AG09309 (cell line): Measurements from ENCODE around the gene BICD2.
A peak's percentile ranks its signal among the peaks of the same experiment; 100 is the strongest.
"Not testable (repeated sequence)": the region's sequence is repeated elsewhere in the genome, so short reads cannot be mapped to it uniquely, and the experiment has no call there.

ENCODE experiments used
- DNase-seq: peaks from one replicate; pipeline ENCODE4 v3.0.0-alpha.2; 2010; ENCODE audit warnings: low read depth
- H3K4me3 ChIP-seq: 2 replicates; pipeline ENCODE4 v1.5.1; 2011; ENCODE audit warnings: mild to moderate bottlenecking, low read depth, low read length, moderate library complexity; ENCODE audit not compliant: control insufficient read depth
- TF ChIP-seq, protein P1 (sequence below): IDR thresholded peaks from 2 replicates; pipeline ENCODE4 v1.5.1; 2011; ENCODE audit warnings: mild to moderate bottlenecking, low read depth, low read length, inconsistent platforms; ENCODE audit not compliant: insufficient read depth, control insufficient read depth; ENCODE audit errors: missing control alignments

Gene BICD2

DNA sequence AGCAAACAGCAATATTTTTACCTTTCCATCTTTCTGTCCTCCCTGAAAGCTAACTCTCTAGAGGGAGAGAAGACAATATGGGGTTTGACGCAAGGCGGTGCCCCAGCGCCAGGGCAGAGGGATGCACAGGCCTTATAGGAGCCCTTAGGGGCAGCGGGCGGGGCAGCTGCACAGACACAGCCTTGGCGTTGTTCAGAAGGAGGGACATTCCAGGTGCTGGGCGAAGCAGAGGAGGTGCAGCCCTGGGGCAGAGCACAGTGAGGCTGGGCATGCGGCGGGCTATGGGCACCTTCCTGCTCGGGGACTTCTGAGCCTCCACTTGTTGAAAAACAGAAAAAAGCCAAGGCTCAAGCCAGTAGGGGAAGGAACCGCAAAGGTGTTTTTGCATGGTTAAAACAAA lies 33.7 kb upstream of the BICD2 start:
- H3K4me3 ChIP-seq = no peak overlapping the region
- TF ChIP-seq, protein P1, sequence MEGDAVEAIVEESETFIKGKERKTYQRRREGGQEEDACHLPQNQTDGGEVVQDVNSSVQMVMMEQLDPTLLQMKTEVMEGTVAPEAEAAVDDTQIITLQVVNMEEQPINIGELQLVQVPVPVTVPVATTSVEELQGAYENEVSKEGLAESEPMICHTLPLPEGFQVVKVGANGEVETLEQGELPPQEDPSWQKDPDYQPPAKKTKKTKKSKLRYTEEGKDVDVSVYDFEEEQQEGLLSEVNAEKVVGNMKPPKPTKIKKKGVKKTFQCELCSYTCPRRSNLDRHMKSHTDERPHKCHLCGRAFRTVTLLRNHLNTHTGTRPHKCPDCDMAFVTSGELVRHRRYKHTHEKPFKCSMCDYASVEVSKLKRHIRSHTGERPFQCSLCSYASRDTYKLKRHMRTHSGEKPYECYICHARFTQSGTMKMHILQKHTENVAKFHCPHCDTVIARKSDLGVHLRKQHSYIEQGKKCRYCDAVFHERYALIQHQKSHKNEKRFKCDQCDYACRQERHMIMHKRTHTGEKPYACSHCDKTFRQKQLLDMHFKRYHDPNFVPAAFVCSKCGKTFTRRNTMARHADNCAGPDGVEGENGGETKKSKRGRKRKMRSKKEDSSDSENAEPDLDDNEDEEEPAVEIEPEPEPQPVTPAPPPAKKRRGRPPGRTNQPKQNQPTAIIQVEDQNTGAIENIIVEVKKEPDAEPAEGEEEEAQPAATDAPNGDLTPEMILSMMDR = no peak
- no peak for DNase-seq

DNA sequence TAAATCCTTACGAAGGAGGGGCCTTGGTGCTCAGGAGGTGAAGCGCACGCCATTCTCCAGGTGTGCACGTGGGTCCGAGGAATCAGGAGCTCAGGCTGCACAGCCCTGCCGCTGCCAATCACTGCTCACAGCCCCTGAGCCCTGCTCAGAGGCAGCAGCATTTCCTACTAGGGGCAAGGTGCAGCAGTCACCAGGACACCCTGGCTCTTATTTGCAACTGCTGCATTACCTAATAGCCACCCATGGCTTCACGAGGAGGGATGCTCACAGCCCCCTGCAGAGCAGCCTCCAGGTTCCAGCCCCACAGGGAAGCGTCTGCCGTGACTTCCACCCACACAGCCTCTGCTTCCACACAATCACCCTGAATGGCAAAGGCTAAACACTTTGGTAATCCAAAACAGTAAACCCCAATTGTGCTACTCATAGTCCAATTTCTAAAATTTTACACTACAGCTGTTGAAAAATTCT lies 31.7 kb upstream of the BICD2 start:
- not testable (repeated sequence) for DNase-seq, H3K4me3 ChIP-seq

DNA sequence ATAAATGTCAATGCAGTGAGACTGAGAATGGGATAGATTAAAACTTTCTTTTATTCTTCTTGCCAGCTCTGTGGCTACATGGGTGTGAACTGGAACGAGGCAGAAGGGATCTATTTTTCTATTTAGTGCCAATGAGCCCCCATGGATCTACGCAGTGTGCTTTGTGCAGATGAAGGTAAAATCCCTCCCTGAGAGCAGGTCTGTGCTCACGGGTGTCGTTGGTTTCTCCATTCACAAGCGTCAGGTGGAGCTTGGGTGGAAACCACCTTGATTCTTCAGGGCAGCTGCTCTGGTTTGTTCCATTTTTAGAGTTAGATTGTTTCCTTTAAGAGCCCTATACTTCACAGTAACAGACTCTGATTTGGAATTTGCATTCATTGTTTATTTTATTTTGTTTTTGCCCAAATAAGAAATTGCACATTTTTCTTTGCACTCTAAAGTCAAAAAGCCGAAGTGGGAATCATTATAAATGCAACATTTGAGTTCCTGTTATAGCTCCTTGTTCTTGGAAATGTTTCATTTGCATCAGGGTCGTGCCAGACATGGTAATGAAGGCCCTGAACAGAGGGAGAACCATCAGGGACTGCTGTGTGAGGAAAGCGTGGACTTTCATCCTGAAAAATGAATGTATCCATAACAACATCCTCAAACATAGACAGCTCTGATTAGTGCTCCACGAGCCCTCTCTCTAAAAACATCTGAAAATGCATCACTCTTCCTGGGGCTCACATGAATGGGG lies 31.1 kb upstream of the BICD2 start:
- TF ChIP-seq, protein P1 = no peak
- no peak for DNase-seq
- no peak overlapping the region for H3K4me3 ChIP-seq

DNA sequence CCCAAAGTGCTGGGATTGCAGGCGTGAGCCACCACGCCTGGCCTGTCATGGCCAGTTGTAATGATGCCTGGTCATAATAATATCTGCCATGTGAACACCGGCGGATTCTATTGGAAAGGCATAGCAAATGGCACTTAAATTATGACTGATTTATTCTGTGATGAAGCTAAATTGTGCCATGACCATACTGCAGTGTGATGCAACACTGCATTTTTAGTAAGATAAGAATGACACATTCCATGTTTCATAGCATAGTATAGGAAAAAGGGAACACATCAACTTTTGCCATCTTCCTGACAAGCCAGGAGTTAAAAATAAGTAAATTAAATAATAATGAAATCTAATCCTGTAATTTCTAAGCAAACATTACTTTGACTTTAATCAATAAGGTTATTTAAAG lies 30.4 kb upstream of the BICD2 start:
- no peak overlapping the region for H3K4me3 ChIP-seq
- TF ChIP-seq, protein P1 = no peak
- no peak for DNase-seq

DNA sequence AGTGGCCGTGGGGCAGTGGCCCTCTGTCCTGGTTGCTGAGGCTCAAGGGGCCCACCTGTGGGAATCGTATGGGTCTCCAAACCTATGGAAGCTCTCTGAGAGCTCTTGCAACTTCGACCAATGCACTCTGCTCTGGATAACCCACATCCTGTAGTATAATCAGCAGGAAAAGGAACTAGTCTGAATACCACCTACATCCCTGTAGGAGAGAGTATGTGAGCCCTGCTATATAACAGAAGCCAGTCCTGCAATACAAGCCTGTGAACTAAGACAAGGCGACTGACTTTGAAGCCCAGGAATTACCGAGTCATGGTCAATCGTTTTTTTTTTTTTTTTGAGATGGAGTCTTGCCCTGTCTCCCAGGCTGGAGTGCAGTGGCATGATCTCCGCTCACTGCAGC lies 29.8 kb upstream of the BICD2 start:
- no peak overlapping the region for H3K4me3 ChIP-seq
- TF ChIP-seq, protein P1 = no peak
- DNase-seq = no peak

DNA sequence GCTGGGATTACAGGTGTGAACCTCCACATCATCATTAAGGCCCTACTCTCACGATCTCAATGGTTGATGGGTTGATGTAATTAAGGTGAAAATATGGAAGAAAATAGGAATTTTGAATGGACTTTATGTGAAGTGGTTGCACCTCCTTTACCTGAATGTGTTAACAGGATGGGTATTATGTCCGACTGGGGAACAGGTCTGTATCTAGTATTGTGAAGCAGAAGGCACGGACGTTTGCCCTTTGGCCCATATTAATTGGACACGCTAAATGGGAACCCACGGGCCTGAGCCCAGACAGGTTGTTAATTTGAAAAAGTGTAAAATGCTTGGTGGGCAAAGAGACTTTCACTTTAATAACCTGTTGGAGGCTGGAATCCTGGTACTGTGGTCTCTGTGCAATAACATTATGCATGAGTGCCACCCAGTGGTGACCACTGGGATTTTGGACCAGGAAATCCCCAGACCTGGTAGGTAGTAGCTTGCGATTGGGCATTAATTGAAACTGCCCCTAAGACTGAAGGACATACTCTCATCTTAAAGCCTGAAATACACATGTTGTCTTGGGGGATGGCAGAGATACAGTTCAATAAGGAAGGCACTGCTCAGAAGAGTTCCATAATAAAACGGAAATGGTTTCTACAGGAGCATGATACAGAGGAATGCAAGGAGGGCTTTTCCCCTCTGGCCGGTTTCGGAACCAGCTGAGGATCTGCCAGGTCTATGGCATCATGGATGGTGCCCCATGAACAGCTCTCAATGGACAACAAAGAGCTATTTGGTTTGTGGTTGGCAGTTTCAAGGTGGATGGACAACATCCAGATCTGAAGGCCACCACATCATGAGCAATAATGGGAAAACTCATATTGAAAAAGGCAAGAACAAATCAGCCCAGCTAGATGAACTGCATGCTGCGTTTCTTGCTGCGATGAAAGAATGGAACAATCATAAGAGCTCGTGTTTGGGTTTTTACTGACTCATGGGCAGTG lies 26.2 kb upstream of the BICD2 start:
- no peak overlapping the region for H3K4me3 ChIP-seq
- TF ChIP-seq, protein P1 = peak; percentile 77
- peak; percentile 34 for DNase-seq

DNA sequence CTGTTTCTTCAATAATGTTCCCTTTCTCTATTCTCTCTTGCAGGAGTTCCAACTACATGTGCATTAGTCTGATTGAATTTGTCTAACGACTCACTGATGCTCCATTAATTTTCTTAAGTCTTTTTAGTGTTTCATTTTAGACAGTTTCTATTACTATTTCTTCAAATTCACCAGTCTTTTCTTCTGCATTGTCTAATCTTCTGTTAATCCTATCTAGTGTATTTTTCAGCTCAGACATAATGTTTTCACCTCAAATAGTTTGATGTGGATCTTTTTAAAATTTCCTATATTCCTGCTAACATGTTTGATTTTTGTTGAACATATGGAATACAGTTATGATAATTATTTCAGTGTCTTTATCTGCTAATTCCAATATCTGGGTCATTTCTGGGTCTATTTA lies 21.7 kb upstream of the BICD2 start:
- DNase-seq = no peak
- H3K4me3 ChIP-seq = no peak overlapping the region
- TF ChIP-seq, protein P1 = no peak
